T47D (cell line): ENCODE results near the gene DUSP9.

Experiments used
- DNase-seq, 2 experiments: peaks; one replicate each; pipeline versions ENCODE4 v3.0.0 to v3.0.0-alpha.2; 2011 to 2012; ENCODE audit warnings: low read depth in 1 of 2, low spot score in 1 of 2
- JUND ChIP-seq: IDR thresholded peaks from 2 replicates; pipeline ENCODE4 v1.6.1; 2012; ENCODE audit warnings: low read depth
- in situ Hi-C: cut with HindIII; loops from 2 replicates; pipeline ENCODE4 v1.10.0; 2016; ENCODE audit warnings: low sequenced_read_pairs, low pct_unique_long_range_greater_than_20kb

Gene DUSP9

DNA sequence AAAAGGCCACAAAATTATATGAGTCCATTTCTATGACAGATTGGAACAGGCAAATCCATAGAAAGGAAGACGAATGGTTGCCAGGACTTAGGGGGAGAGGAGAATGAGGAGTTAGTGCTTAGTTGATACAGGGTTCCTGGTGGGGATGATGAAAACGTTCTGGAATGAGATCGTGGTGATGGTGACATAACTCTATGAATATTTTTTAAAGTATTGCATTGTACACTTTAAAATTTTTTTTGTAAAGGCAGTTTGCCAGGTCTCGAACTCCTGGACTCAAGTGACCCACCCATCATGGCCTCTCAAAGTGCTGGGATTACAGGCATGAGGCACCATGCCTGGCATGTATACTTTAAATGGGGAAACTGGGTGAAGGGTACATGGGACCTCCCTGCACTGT lies 38.2 kb upstream of the DUSP9 start:
- in situ Hi-C loops, result no loop called here
- TF ChIP-seq JUND, result no peak
- no peak for DNase-seq

DNA sequence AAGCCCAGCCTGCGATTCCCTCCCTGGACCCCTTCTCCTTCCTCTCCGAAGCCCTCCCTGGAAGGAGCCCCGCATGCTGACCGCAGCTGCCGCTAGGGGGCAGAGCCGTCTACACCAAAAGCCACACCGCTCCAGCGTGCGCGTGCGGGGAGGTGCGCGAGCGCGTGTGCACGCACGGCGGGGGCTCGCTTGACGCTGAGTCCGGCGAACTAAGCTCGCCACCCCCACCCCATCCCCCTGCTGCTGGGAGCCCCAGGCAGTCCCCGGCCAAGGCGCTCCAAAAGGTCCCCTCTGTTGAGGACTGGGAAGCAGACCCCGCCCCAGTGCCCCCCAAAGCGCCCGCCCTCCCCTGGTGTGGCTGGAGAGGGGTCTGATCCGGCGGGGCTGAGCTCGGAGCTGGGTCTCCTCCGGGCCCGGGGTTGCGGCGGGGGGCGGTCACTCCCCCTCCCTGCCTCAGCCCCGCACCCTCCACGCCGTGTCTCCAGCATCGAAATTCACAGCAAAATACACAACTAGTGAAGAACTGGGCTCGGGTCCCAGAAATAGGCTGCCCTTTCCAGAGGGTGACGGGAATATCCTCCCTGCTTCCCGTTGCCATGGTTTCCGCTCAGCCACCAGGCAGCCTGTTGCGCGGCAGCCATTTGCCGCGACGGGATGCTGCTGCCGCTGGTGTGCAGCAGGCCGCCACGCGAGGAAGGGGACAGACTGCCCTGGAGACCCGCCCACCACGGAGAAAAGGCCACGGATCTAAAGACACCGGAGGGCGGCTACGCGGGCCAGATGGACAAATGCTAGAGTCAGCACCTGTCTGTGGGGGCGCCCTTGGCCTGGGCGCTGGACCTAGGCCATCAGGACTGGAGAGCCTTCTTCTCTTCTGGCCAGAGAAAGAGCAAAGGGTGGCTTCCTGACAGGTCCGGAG lies 36.8 kb upstream of the DUSP9 start:
- no peak for TF ChIP-seq JUND
- peak; percentile 45 to 69 for DNase-seq
- in situ Hi-C loops, result no loop called here

DNA sequence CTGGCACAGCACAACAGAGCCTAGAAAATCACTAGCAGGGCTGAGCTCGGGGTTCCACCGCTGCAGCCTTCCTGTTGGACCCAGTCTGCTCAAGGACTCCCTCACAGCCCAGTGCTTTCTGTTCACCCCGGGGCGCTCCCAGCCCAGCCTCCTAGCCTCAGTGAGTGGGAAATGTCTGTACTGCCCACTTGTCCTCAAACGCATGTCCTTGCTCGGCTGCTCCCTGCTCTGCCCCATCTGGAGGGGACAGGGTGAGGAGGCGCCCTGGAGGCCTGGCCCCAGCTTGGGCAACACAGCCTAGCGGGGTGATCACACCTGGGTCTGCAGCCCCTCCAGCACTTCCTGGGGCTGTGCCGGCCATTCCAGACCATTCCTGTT lies 36.2 kb upstream of the DUSP9 start:
- no peak for TF ChIP-seq JUND
- in situ Hi-C loops, result no loop called here
- DNase-seq, result no peak

DNA sequence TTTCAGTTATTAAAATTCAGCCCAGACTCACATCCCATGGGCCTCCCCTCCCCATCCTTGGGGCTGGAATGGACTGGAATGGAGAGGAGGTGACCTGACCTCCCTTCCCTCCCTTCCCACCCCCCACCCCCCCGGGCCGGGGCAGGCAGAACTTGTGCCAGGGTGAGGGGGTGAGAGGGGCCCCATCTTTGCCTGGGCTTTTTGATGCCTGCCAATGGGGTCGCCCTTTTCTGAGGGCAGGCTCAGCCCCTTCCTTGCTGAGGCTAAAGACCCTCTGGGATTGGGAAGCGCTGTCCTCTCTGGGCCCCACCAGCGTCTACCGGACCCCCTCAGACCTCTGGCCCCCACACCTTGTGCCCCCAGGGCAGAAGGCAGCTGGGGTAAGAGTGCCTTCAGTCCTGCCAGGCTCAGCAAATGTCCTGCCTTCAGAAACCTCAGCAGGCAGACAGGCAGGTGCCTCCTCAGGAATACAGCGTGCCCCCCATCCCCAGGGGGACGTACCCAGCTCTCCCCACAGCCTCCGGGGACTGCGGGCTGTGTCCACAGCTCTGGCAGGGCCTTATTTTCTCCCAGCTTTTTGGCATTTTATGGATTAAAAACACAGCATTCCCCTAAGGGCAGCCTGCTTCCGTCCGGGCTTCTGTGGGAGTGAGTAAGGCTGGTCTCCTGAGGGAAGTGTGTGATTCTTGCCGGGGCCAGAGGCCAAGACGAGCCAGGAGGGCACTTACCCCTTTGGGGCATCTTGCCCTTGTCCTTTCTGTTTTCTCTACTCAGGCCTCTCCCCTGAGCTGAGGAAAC lies 35.5 kb upstream of the DUSP9 start:
- in situ Hi-C loops, result no loop called here
- no peak for DNase-seq
- no peak for TF ChIP-seq JUND

DNA sequence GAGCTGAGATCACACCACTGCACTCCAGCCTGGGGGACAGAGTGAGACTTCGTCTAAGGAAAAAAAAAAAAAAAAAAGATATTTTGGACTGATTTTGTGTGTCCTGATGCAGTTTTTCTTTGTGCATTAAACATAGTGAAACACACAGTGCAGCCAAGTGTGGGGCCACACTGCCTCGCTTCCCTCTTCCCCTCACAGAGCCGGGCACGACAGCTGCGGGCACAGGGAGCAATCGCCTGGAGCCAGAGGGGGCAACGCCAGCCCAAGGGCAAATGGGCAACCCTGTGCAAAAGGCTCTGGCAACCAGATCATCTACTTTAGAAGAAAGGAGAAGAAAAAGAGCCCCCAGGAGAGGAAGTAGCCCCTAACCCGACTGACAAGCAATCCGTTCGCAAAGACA lies 34.6 kb upstream of the DUSP9 start:
- DNase-seq, result no peak
- in situ Hi-C loops, result no loop called here

DNA sequence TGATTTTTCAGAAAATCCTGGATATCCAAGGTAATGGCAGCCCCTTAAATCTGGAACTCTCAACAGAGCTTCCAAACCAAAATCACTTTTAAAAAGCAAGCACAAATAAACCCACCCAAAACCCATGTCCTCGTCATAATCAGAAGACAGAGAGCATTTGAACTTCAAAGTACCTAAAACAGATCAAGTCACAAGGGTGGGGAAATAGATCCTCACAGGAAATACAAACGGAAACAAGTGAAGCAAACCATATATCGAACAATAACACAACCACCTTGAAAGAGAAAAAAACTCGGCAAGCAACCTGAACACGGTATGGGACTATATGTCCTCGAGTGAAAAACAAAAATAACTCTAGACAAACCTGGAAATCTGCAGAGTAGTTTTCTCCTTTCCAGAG lies 32.2 kb upstream of the DUSP9 start:
- no peak for TF ChIP-seq JUND
- in situ Hi-C loops, result no loop called here

More for the DNA sequence above, 34.6 kb upstream of the DUSP9 start:
- no peak for TF ChIP-seq JUND

DNA sequence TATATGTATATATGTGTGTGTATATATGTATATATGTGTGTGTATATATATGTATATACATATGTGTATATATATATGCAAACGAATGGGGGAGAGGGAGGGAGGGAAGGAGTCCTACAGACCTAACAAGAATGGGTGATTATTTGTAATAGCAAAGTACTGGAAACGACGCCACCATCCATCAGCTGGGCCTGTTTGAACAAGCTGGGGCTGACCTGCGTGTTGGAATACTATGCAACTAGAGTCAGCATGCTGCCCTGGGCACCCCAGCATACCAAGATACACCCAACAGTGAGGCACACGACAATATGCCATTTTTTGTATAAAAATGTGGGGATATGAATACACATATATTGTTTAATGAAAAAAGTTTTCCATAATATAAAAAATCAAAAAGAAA lies 26.4 kb upstream of the DUSP9 start:
- no peak for TF ChIP-seq JUND
- in situ Hi-C loops, result no loop called here
- DNase-seq, result no peak

More for the DNA sequence above, 32.2 kb upstream of the DUSP9 start:
- DNase-seq, result no peak

DNA sequence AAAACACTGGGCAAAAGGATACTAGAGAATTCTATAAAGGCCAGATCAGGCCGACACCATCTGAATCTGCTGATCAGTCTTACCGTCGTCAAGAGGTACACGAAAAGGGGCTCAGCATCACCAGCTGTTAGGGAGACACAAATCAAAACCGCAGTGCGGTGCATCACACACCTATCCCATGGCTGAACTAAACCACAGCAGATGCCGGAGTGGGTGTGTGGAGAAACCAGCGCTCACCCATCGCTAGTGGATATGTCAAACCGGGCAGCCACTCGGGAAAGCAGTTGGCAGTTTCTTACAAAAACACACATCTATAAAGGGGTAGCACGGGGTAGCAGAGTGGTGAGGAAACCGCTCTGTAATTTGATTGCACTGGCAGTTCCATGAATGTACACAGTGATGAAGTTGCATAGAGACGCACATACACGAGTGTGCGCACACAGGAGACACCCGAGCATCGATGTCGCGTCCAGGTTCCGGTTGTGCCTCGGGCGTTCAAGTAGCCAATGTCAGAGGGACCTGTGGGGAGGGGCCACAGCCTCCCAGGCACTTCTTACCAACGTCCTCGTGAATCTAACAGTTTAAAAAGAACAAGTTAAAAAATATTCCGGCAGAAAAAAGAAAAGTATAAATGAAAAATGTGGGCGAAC lies 24.9 kb upstream of the DUSP9 start:
- TF ChIP-seq JUND, result no peak
- no peak for DNase-seq
- in situ Hi-C loops, result no loop called here

DNA sequence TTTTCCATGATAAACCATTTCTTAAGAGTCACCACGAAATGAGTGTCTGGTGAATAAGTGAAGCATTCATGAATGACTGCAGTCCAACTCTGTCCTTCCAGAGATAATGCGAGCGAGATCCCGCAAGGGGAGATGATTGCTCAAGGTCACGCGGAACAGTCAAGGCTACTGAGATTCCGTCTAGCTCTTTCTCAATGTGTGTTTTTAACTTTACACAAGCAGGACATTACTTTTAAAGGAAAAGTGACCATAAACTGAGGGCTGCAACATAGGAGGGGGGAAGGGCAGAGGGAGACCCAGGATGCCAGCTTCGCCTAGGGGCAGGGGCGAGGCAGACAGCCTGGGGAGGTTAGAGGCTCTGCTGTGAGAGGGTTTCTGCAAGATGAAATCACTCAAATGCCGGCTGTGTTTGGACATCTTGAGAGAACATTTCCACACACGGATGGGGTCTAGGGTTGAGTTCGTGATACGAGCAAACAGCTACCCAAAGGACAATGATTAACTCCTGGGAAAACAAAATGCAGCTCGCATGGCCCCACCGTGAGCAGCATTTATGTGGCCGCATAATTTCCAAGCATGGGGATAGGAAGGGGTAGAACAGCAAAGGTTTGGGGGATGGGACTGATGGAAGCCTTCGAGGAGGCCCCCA lies 24.2 kb upstream of the DUSP9 start:
- no peak for TF ChIP-seq JUND
- DNase-seq, result no peak
- in situ Hi-C loops, result no loop called here

DNA sequence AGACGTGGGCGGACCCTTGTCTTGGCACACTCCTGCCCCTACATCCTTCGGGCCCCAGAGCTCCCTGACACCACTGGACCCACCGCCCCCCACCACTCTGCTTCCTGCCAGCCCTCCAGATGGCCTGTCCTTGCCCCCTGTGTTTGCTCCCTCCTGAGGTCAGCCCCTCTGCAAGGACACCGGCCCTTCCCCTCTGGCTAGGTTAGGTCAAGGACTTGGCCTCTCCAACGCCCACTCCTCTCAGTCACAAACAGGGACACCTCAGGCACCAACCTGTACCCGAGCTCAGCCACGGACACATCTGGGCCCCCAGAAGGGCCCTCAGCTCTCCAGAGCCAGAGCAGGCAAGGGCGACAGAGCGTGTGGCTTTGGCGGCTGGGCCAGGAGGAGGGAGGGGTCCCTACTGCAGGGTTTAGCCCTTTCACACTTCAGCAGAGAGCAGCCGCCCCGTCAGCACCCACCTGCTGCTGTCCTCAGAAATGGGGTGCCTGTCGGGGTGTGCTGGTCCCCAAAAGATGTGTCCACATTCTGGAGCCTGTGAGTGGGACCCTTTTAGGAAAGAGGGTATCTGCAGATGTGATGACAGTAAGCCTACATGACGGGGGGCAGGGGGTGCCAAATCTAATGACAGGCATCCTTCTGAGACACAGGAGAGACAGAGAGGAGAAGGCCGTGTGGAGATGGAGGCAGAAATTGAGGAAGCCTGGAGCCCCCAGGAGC lies 23.5 kb upstream of the DUSP9 start:
- no peak for TF ChIP-seq JUND
- no peak for DNase-seq
- in situ Hi-C loops, result no loop called here

DNA sequence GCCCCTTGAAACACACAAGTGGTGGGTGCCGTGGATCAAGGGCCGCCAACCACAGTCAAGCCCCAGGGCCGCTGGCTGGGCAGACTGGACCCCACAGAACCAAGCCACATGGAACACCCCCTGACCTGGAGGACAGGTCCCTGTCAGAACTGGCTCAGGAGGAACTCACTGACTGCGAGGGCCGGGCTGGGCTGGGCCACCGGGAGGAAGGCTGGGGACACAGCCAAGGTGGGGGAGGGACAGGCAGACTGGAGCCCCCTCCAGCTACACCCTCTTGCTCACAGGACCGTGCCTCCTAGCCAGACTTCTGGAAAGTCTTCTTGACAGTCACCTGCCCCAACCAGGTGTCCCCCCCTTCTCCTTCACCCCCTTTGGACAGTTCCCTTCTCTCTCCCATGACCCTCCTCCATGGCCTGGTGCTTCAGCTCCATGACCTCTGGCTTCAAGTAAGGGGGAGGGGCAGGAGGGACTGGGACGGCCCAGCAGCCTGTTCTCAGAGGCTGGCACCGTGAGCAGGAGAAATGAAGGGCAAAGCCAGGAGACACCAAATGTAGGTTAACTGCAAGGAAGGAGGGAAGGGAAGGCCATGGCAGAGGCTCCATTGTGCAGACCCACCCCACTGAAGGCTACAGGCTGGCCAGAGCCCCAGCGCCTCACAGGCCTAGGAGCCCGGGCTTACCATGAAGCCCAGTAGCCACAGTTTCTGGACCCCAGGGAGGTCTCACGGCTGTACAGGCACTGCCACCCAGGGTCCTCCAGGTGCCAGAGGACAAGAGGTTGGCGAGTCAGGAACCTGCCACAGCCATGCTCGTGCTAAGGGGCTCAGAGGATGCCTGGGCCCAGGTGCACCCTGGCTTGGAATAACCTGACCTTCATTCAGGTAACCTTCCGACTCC lies 22.6 kb upstream of the DUSP9 start:
- no peak for TF ChIP-seq JUND
- no peak for DNase-seq
- in situ Hi-C loops, result no loop called here
